Measurements from ENCODE around the gene THYN1. TPM values are rescaled to one million over a fixed set of nuclear protein-coding genes. Genes with fewer than 3 reads are reported as not detected.
"Not testable (repeated sequence)": the region's sequence is repeated elsewhere in the genome, so short reads cannot be mapped to it uniquely, and the experiment has no call there.

Gene THYN1
- total RNA-seq, 1 experiment from 2014 or later: 97.0 TPM

GRCh38 chr11:134257101-134257500 lies 3.9 kb upstream of the THYN1 start:
- H4K8ac ChIP-seq (replicated peaks; ENCODE audit: insufficient read length, low read depth, low read length): no peak overlapping the region
- H3K79me2 ChIP-seq (ENCODE audit: insufficient read depth, low read length): no peaks in the 10 kb centered on the region
- no peak overlapping the region for H3K27ac ChIP-seq (ENCODE audit: insufficient read length, low read depth, low read length)
- TF ChIP-seq, protein P1, sequence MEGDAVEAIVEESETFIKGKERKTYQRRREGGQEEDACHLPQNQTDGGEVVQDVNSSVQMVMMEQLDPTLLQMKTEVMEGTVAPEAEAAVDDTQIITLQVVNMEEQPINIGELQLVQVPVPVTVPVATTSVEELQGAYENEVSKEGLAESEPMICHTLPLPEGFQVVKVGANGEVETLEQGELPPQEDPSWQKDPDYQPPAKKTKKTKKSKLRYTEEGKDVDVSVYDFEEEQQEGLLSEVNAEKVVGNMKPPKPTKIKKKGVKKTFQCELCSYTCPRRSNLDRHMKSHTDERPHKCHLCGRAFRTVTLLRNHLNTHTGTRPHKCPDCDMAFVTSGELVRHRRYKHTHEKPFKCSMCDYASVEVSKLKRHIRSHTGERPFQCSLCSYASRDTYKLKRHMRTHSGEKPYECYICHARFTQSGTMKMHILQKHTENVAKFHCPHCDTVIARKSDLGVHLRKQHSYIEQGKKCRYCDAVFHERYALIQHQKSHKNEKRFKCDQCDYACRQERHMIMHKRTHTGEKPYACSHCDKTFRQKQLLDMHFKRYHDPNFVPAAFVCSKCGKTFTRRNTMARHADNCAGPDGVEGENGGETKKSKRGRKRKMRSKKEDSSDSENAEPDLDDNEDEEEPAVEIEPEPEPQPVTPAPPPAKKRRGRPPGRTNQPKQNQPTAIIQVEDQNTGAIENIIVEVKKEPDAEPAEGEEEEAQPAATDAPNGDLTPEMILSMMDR (conservative IDR thresholded peaks at IDR 0.05): no peak
- WGBS (ENCODE audit: extremely low coverage, insufficient read length, low lambda C conversion rate): no CpG with 5 or more reads among the region's 11 CpGs
- H3K4me2 ChIP-seq (ENCODE audit: insufficient read depth, insufficient read length, low read length): no peak overlapping the region
- Mint-ChIP-seq H3K27ac (no peak overlapping the region; a peak in 1 of 7 replicates), H3K4me1 (peaks cover 13 to 16% of the 10 kb centered on the region in 2 experiments), H3K27me3 (ENCODE audit: low read depth) (no peaks in the 10 kb centered on the region), H3K4me3 (no peak overlapping the region), H3K9me3 (no peaks in the 10 kb centered on the region), H3K36me3 (ENCODE audit: insufficient read depth in 1 of 3, low read depth in 3 of 3) (peaks cover 32 to 47% (median 37%) of the 10 kb centered on the region in 3 experiments; a peak in 6 of 7 replicates)
- no peak overlapping the region for H2AK5ac ChIP-seq (ENCODE audit: insufficient read length, low read length)
- peaks cover 3% of the 10 kb centered on the region for H3K23me2 ChIP-seq (ENCODE audit: insufficient read length, low read depth, low read length, poor library complexity, severe bottlenecking)
- no peaks in the 10 kb centered on the region for H3K9me3 ChIP-seq (ENCODE audit: control insufficient read depth, low read depth, low read length)
- H2BK120ac ChIP-seq (ENCODE audit: low read depth, low read length, poor library complexity, severe bottlenecking): no peak overlapping the region
- no peak overlapping the region for H3K56ac ChIP-seq (ENCODE audit: insufficient read length, low read depth, low read length)
- no peak overlapping the region for H3K4ac ChIP-seq (ENCODE audit: low read depth, low read length)
- no peak overlapping the region for H2BK15ac ChIP-seq (ENCODE audit: low read depth, low read length)
- H3K79me1 ChIP-seq (ENCODE audit: insufficient read depth, low read depth, low read length, poor library complexity, severe bottlenecking): no peaks in the 10 kb centered on the region
- H2BK20ac ChIP-seq (ENCODE audit: low read depth, low read length, poor library complexity, severe bottlenecking): no peak overlapping the region
- H3K4me1 ChIP-seq (ENCODE audit: insufficient read depth, low read length): no peaks in the 10 kb centered on the region
- no peak overlapping the region for H3K18ac ChIP-seq (ENCODE audit: insufficient read length, low read depth, low read length)
- H4K91ac ChIP-seq (ENCODE audit: insufficient read length, low read depth, low read length): no peak overlapping the region
- H3K27me3 ChIP-seq (ENCODE audit: insufficient read depth, low read length): no peaks in the 10 kb centered on the region
- H3K14ac ChIP-seq (ENCODE audit: insufficient read depth, low read length): no peak overlapping the region
- no peaks in the 10 kb centered on the region for H4K20me1 ChIP-seq (ENCODE audit: control insufficient read depth, insufficient read depth, insufficient read length)
- H2BK12ac ChIP-seq (ENCODE audit: insufficient read length, low read depth, low read length): no peak overlapping the region
- H2AFZ ChIP-seq (ENCODE audit: low read length): no peak overlapping the region
- H3K9ac ChIP-seq (ENCODE audit: extremely low read depth, insufficient read length, low read length): no peak overlapping the region
- no peak overlapping the region for H4K5ac ChIP-seq (ENCODE audit: insufficient read length, low read depth, low read length)
- H3K23ac ChIP-seq (ENCODE audit: insufficient read length, low read depth, low read length): no peak overlapping the region
- no peak overlapping the region for H3T11ph ChIP-seq (ENCODE audit: low read length)
- no peak overlapping the region for H2BK5ac ChIP-seq (ENCODE audit: insufficient read length, low read length)
- no peak for DNase-seq

- H3K27me3 ChIP-seq (ENCODE audit: insufficient read depth, low read length); H2BK15ac ChIP-seq (ENCODE audit: low read depth, low read length); H3K4me1 ChIP-seq (ENCODE audit: insufficient read depth, low read length); H3K79me1 ChIP-seq (ENCODE audit: insufficient read depth, low read depth, low read length, poor library complexity, severe bottlenecking); H3K9me3 ChIP-seq (ENCODE audit: control insufficient read depth, low read depth, low read length); H4K20me1 ChIP-seq (ENCODE audit: control insufficient read depth, insufficient read depth, insufficient read length); DNase-seq; H3K4me2 ChIP-seq (ENCODE audit: insufficient read depth, insufficient read length, low read length); H3K27ac Mint-ChIP-seq; H3K4me3 Mint-ChIP-seq; H4K8ac ChIP-seq (replicated peaks; ENCODE audit: insufficient read length, low read depth, low read length); H3K4ac ChIP-seq (ENCODE audit: low read depth, low read length); H3K18ac ChIP-seq (ENCODE audit: insufficient read length, low read depth, low read length); H2AK5ac ChIP-seq (ENCODE audit: insufficient read length, low read length); H2BK12ac ChIP-seq (ENCODE audit: insufficient read length, low read depth, low read length); H2AFZ ChIP-seq (ENCODE audit: low read length); H3K56ac ChIP-seq (ENCODE audit: insufficient read length, low read depth, low read length); H3K23ac ChIP-seq (ENCODE audit: insufficient read length, low read depth, low read length); H3K9me3 Mint-ChIP-seq; H4K91ac ChIP-seq (ENCODE audit: insufficient read length, low read depth, low read length); H3K27me3 Mint-ChIP-seq (ENCODE audit: low read depth); H3K14ac ChIP-seq (ENCODE audit: insufficient read depth, low read length); H3K23me2 ChIP-seq (ENCODE audit: insufficient read length, low read depth, low read length, poor library complexity, severe bottlenecking); H3K9ac ChIP-seq (ENCODE audit: extremely low read depth, insufficient read length, low read length); H2BK20ac ChIP-seq (ENCODE audit: low read depth, low read length, poor library complexity, severe bottlenecking); H3T11ph ChIP-seq (ENCODE audit: low read length); H4K5ac ChIP-seq (ENCODE audit: insufficient read length, low read depth, low read length); H3K27ac ChIP-seq (ENCODE audit: insufficient read length, low read depth, low read length); H3K79me2 ChIP-seq (ENCODE audit: insufficient read depth, low read length); H2BK120ac ChIP-seq (ENCODE audit: low read depth, low read length, poor library complexity, severe bottlenecking); H2BK5ac ChIP-seq (ENCODE audit: insufficient read length, low read length): not testable (repeated sequence)
- WGBS (ENCODE audit: extremely low coverage, insufficient read length, low lambda C conversion rate): no CpG with 5 or more reads among the region's 5 CpGs
- Mint-ChIP-seq H3K36me3 (ENCODE audit: insufficient read depth in 1 of 3, low read depth in 3 of 3) (peaks cover 25 to 39% (median 31%) of the 10 kb centered on the region in 3 experiments; a peak in 6 of 7 replicates), H3K4me1 (peaks cover 23 to 26% of the 10 kb centered on the region in 2 experiments)
Measured at GRCh38 chr11:134255184-134255561, 2.0 kb upstream of the THYN1 start.

All from H9 (cell line).